ENCODE measurements around the gene POP7.

- TF ChIP-seq, protein P1, sequence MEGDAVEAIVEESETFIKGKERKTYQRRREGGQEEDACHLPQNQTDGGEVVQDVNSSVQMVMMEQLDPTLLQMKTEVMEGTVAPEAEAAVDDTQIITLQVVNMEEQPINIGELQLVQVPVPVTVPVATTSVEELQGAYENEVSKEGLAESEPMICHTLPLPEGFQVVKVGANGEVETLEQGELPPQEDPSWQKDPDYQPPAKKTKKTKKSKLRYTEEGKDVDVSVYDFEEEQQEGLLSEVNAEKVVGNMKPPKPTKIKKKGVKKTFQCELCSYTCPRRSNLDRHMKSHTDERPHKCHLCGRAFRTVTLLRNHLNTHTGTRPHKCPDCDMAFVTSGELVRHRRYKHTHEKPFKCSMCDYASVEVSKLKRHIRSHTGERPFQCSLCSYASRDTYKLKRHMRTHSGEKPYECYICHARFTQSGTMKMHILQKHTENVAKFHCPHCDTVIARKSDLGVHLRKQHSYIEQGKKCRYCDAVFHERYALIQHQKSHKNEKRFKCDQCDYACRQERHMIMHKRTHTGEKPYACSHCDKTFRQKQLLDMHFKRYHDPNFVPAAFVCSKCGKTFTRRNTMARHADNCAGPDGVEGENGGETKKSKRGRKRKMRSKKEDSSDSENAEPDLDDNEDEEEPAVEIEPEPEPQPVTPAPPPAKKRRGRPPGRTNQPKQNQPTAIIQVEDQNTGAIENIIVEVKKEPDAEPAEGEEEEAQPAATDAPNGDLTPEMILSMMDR (conservative IDR thresholded peaks at IDR 0.05; ENCODE audit: low read depth, low read length), result no peak
- TF ChIP-seq EZH2 (IDR thresholded peaks at IDR 0.05; ENCODE audit: borderline replicate concordance, low read depth, low read length, poor library complexity, severe bottlenecking), result no peak
These were observed 17.5 kb upstream of the POP7 start for GRCh38 chr7:100688326-100688860.

Data from A673 (cell line).